GM12891 (cell line): Measurements from ENCODE around the gene EDEM2.
"Not testable (repeated sequence)": the region's sequence is repeated elsewhere in the genome, so short reads cannot be mapped to it uniquely, and the experiment has no call there.

Experiments
- DNase-seq: peaks from one replicate; pipeline ENCODE4 v3.0.0; 2011; ENCODE audit warnings: low spot score; ENCODE audit not compliant: insufficient read length
- FAIRE-seq: peaks from 2 replicates; lab custom pipeline; 2011; peaks lifted over from hg19 to GRCh38; lab: Jason Lieb, UNC
- PAX5 ChIP-seq: IDR thresholded peaks from 2 replicates; pipeline ENCODE4 v1.6.1; 2011; ENCODE audit warnings: low read length, moderate library complexity, mild to moderate bottlenecking; ENCODE audit not compliant: insufficient read depth, severe bottlenecking
- POLR2A ChIP-seq: IDR thresholded peaks from 2 replicates; pipeline ENCODE4 v1.6.1; 2011; ENCODE audit warnings: low read depth, low read length, control low read depth
- POLR2AphosphoS5 ChIP-seq: IDR thresholded peaks from 2 replicates; pipeline ENCODE4 v1.6.1; 2011; ENCODE audit warnings: low read depth, low read length, control low read depth
- POU2F2 ChIP-seq: IDR thresholded peaks from 2 replicates; pipeline ENCODE4 v1.6.1; 2011; ENCODE audit warnings: low read depth, mild to moderate bottlenecking, control low read depth, low read length, moderate library complexity
- SPI1 ChIP-seq: IDR thresholded peaks from 2 replicates; pipeline ENCODE4 v1.6.1; 2011; ENCODE audit warnings: low read depth, low read length, control low read depth
- TAF1 ChIP-seq: IDR thresholded peaks from 2 replicates; pipeline ENCODE4 v1.6.1; 2011; ENCODE audit warnings: low read depth, low read length, control low read depth

EDEM2 gene

DNA sequence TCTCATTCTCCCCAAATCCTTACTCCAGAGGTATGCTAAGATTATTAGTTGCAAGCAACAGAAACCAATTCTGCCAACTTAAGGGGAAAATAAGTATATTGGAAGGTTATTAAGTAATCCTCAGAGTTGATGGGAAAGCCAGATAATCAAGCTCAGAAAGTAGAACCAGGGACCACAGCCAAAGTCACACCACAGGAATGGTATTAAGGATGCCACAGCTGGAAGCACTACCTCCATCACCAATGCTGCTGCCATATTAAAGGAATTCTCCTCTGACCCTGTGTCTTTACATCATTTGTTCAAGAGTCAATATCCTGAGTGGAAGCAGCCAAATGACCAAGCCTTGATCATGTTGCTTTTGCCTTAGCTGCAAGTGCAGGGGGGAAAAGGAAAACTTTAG lies 34.6 kb upstream of the EDEM2 start:
- no peak for TF ChIP-seq PAX5
- no peak for TF ChIP-seq POLR2AphosphoS5
- no peak for TF ChIP-seq POU2F2
- no peak for TF ChIP-seq POLR2A
- no peak for TF ChIP-seq SPI1
- DNase-seq, result no peak
- no peak for FAIRE-seq

DNA sequence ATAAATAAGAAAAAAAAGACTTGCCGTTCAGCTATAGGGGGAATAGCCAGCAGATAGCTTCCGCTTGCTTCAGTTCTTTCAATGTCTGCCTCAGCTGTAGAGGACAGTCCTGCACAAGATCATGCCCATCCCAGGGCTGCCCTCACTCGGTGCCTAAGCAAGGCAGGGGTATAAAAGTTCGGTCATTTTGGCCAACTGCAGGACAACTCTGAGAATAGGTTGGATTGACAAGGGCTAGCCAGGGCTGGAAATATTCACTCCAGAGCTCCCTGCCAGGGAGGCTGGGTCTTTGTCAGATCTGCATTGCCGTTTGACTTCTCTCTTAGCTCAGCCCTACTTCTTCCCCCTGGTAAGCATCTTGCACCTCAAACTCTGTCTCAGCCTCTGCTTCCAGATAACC lies 33.1 kb upstream of the EDEM2 start:
- DNase-seq (no peak), FAIRE-seq (no peak)
- TF ChIP-seq SPI1, result no peak
- no peak for TF ChIP-seq TAF1
- TF ChIP-seq POU2F2, result no peak
- TF ChIP-seq PAX5, result no peak
- TF ChIP-seq POLR2AphosphoS5, result no peak
- TF ChIP-seq POLR2A, result no peak

DNA sequence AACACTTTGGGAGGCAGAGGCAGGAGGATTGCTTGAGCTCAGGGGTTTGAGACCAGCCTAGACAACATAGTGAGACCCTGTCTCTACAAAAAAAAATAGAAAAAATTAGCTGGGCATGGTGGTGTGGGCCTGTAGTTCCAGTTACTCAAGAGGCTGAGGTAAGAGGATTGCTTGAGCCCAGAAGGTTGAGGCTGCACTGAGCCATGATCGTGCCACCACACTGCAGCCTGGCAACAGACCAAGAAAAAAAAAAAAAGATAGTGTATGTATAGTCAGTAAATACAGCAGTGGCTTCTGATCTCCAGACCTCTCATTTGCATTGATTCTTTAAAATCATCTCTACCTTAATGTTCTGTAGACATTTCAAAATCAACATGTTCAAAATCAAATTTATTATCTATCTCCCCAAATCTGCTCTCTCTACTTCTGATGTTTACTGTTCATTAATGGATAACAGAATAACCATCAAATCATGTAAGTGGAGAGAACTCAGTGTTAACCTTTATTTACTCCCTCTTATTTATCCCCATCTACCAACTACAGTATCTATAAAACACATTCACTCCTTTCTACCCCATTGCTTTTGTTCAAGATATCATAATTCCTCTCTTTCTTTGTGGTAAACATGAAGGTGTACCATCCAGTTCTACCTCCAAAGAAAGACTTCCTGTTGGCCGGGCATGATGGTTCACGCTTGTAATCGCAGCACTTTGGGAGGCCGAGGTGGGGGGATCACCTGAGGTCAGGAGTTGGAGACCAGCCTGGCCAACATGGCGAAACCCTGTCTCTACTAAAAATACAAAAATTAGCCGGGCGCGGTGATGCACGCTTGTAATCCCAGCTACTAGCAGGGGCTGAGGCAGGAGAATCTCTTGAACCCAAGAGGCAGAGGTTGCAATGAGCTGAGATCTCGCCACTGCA lies 32.4 kb upstream of the EDEM2 start:
- FAIRE-seq (no peak), DNase-seq (no peak)

DNA sequence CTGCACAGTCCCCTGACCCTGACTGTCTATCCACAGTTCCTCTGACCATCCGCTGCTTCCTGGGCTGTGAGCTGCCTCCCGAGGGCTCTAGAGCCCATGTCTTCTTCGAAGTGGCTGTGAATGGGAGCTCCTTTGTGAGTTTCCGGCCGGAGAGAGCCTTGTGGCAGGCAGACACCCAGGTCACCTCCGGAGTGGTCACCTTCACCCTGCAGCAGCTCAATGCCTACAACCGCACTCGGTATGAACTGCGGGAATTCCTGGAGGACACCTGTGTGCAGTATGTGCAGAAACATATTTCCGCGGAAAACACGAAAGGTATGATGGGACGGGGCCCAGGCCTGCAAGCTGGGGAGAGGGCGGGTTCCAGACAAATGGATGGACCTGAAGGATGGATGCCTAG lies 29.0 kb upstream of the EDEM2 start:
- no peak for FAIRE-seq
- TF ChIP-seq SPI1, result no peak
- no peak for TF ChIP-seq PAX5
- no peak for TF ChIP-seq POU2F2
- no peak for TF ChIP-seq POLR2A
- no peak for TF ChIP-seq POLR2AphosphoS5
- TF ChIP-seq TAF1, result no peak
- DNase-seq, result no peak

More for the DNA sequence above, 32.4 kb upstream of the EDEM2 start:
- TF ChIP-seq POU2F2, result no peak
- no peak for TF ChIP-seq SPI1

DNA sequence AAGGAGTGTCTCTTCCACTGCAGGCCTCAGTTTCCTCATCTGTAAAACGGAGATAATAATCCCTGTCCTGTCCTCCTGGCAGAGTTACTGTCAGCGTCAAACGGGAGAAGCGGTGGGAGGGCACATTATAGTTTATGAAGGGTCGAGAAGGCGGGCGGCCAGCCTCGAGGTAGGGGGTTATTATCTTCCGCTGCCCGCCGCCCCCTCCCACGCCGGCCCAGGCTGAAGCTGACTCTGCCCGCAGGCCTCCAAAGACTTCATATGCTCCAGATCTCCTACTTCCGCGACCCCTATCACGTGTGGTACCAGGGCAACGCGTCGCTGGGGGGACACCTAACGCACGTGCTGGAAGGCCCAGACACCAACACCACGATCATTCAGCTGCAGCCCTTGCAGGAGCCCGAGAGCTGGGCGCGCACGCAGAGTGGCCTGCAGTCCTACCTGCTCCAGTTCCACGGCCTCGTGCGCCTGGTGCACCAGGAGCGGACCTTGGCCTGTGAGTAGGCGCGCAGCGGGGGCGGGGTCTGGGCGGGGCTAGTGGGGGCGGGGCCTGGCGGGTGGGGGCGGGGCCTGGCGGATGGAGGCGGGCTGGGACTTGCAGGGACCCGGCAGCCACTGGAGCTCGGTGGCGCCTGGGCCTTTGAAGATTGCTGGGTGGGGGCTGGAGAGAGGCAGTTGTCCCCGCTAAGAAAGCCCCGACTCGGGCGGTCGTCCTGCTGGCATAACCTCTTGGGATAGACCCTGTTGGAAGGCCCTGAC lies 27.5 kb upstream of the EDEM2 start:
- no peak for FAIRE-seq

DNA sequence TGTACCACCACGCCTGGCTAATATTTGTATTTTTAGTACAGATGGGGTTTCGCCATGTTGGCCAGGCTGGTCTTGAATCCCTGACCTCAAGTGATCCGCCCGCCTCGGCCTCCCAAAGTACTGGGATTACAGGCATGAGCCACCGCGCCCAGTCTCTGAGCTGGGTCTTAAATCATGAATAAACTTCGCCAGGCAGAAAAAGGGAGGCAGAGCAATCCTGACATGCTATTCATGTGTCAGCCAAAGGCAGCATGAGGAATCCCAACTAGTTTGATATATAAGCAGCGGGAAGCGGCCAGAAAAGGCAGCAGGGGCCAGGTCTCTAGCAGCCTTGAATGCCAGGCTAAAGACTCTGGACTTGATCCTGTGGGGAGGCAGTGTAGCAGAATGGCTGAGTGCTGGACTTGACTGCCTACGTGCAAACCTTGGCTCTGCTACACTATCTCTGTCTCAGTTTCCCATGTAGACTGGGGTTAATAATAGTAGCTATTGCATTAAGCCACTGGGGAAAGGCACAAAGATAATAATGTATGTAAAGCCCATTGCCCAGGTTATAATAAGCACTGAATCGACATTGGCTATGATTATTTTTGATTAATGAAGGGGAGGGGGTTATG lies 26.5 kb upstream of the EDEM2 start:
- FAIRE-seq, result no peak

More for the DNA sequence above, 27.5 kb upstream of the EDEM2 start:
- no peak for DNase-seq
- no peak for TF ChIP-seq TAF1
- TF ChIP-seq POLR2A, result no peak
- no peak for TF ChIP-seq POLR2AphosphoS5
- TF ChIP-seq POU2F2, result no peak
- TF ChIP-seq PAX5, result no peak
- TF ChIP-seq SPI1, result no peak

DNA sequence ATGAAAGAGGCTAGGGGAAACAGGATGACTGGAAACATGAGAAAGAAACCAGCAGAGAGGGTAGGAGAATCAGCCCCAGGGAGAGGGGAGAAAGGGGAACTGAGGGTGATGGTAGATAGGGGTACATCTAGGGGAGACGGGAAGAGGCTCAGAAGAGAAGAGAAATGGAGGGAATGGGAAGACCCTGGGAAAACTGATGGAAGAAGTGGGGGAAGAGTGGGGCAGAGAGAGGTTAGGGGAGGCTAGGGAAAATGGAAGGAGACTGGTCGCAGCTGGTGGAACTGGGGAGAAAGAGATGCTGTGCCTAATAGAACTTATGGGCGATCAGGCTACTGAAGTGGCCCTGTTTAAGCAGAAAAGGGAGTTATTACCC lies 25.3 kb upstream of the EDEM2 start:
- TF ChIP-seq TAF1, result no peak
- TF ChIP-seq PAX5, result no peak
- no peak for TF ChIP-seq POLR2A
- no peak for TF ChIP-seq POU2F2
- TF ChIP-seq POLR2AphosphoS5, result no peak
- peak; percentile 3; the same call in 1 of the 2 replicates for TF ChIP-seq SPI1
- no peak for DNase-seq
- no peak for FAIRE-seq

More for the DNA sequence above, 26.5 kb upstream of the EDEM2 start:
- TF ChIP-seq SPI1 (no peak), TAF1 (no peak), PAX5 (no peak), POLR2A (no peak), POU2F2 (no peak), POLR2AphosphoS5 (no peak)
- no peak for DNase-seq

DNA sequence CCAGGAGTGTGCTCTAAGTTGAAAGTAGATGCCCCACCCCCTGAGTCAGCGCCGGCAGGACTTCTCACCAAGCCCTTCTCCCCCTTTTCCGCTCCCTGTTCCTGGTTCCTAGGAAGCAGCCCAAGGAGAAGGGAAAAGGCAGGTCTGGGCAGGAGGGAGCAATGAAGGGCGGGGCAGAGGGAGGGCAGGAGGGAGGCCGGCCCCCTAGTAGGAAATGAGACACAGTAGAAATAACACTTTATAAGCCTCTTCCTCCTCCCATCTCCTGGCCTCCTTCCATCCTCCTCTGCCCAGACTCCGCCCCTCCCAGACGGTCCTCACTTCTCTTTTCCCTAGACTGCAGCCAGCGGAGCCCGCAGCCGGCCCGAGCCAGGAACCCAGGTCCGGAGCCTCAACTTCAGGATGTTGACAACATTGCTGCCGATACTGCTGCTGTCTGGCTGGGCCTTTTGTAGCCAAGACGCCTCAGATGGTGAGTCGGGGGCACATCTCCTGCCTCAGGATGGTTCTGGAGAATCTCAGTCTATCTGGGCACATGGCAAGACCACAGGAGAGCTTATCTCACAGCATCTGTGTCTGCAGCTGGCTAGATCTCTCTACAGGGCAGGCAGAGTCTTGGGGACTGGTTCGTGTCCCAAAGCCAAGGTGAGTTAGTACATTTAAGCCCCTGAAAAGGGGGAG lies 24.8 kb upstream of the EDEM2 start, which contains the start of gene PROCR:
Gene PROCR (plus strand): TSS at position 320 of the 681 bp plus-strand sequence. CDS start 83 bp downstream, at position 403.
- no peak for DNase-seq
- FAIRE-seq, result no peak
- TF ChIP-seq POU2F2 (no peak), SPI1 (no peak; the same call in 1 of the 2 replicates), POLR2A (no peak), POLR2AphosphoS5 (no peak), PAX5 (no peak), TAF1 (no peak)

DNA sequence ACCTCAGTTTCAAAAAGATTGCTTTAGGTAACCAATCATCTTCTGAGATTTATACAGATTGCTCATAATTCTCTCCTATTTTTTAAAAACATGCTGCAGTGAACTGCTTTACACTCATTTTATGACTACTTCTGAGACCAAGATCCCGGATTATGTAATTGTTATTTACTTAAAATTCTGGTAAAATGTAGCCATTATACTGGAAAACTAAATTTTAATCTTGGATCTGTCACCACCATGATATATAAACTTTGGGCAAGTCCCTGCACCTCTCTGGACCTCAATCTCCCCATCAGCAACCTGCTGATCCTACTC lies 24.3 kb upstream of the EDEM2 start:
- no peak for DNase-seq
- TF ChIP-seq SPI1 (no peak), POLR2A (no peak), PAX5 (no peak), POLR2AphosphoS5 (no peak), POU2F2 (no peak), TAF1 (no peak)
- no peak for FAIRE-seq

DNA sequence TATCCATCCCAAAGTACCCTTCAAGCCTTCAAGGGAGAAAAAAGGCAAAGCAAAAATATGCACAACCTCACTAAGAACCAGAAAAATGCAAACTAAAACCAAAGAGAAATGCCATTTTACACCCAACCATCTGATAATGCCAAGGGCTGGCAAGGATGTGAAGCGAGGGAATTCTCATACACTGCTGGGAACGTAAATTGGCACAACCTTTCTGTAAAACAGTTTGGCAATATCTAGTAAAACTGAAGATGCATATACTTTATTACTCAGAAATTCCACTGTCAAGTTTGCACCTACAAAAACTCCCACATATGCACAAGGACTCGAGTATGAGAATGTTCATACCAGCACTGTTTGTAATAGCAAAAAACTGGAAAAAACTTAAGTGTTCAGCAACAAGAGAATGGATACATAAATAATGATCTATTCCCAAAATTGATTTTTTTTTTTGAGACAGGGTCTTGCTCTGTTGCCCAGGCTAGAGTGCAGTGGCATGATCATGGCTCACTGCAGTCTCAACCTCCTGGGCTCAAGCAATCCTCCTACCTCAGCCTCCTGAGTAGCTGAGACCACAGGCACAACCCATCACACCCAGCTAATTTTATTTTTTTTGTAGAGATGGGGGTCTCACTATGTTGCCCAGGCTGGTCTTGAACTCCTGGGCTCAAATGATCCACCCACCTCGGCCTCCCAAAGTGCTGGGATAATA lies 21.7 kb upstream of the EDEM2 start:
- not testable (repeated sequence) for DNase-seq, FAIRE-seq
